ENCODE data around the gene BAHCC1. TPM values are rescaled to one million over a fixed set of nuclear protein-coding genes. Genes with fewer than 3 reads are reported as not detected.

BAHCC1 gene
- total RNA-seq, 1 experiment from 2014 or later: 3.1 TPM

DNA sequence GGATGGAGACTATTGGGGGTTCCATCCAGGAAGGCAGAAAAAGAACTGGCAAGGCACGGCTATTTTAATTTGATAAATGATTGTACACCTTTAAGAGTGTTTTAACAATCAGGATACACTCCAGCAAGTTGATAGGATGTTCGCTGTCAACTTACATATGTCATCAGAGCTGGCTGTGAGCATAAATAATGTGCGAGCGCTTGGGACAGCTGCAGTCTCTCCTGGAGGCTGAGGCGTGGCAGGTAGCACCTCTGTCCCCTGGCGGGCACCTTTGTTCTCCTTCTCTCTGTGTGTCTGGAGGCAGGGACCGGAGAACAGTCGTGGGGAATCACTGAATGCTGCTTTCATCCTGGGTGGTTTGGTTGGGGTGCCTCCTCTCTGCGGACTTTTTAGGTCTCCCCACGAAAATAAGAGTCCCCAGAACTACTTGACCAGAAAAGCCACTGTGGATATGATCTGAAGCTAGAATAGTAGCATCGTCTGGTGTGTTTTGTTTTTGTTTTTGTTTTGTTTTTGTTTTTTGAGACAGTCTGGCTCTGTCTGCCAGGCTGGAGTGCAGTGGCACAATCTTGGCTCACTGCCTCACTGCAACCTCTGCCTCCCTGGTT is 9.4 kb downstream of the BAHCC1 start:
- Histone ChIP-seq H2AFZ (ENCODE audit: low read length) (no peak overlapping the region), H4K20me1 (ENCODE audit: control insufficient read depth, insufficient read depth, insufficient read length) (peaks cover 3% of the 10 kb centered on the region), H3K56ac (ENCODE audit: insufficient read length, low read depth, low read length) (no peak overlapping the region), H2AK5ac (ENCODE audit: insufficient read length, low read length) (no peak overlapping the region), H3K18ac (ENCODE audit: insufficient read length, low read depth, low read length) (no peak overlapping the region), H3K4ac (ENCODE audit: low read depth, low read length) (no peak overlapping the region), H3K79me1 (ENCODE audit: insufficient read depth, low read depth, low read length, poor library complexity, severe bottlenecking) (no peaks in the 10 kb centered on the region), H2BK15ac (ENCODE audit: low read depth, low read length) (no peak overlapping the region), H3K27me3 (ENCODE audit: insufficient read depth, low read length) (peaks cover 19% of the 10 kb centered on the region; the same call in 1 of the 2 replicates), H3K27ac (ENCODE audit: insufficient read length, low read depth, low read length) (no peak overlapping the region), H3K9me3 (ENCODE audit: control insufficient read depth, low read depth, low read length) (no peaks in the 10 kb centered on the region), H3K4me1 (ENCODE audit: insufficient read depth, low read length) (no peaks in the 10 kb centered on the region; the same call in 1 of the 2 replicates), H4K8ac (replicated peaks; ENCODE audit: insufficient read length, low read depth, low read length) (no peak overlapping the region), H3K23me2 (ENCODE audit: insufficient read length, low read depth, low read length, poor library complexity, severe bottlenecking) (peaks cover 11% of the 10 kb centered on the region), H4K91ac (ENCODE audit: insufficient read length, low read depth, low read length) (no peak overlapping the region), H3K9ac (ENCODE audit: extremely low read depth, insufficient read length, low read length) (no peak overlapping the region), H2BK120ac (ENCODE audit: low read depth, low read length, poor library complexity, severe bottlenecking) (no peak overlapping the region), H2BK5ac (ENCODE audit: insufficient read length, low read length) (no peak overlapping the region), H2BK12ac (ENCODE audit: insufficient read length, low read depth, low read length) (no peak overlapping the region), H2BK20ac (ENCODE audit: low read depth, low read length, poor library complexity, severe bottlenecking) (no peak overlapping the region), H3K4me2 (ENCODE audit: insufficient read depth, insufficient read length, low read length) (no peak overlapping the region), H3K79me2 (ENCODE audit: insufficient read depth, low read length) (no peaks in the 10 kb centered on the region), H3K14ac (ENCODE audit: insufficient read depth, low read length) (no peak overlapping the region), H4K5ac (ENCODE audit: insufficient read length, low read depth, low read length) (no peak overlapping the region), H3T11ph (ENCODE audit: low read length) (no peak overlapping the region), H3K23ac (ENCODE audit: insufficient read length, low read depth, low read length) (no peak overlapping the region)
- DNase-seq: no peak
- WGBS (ENCODE audit: extremely low coverage, insufficient read length, low lambda C conversion rate): no CpG with 5 or more reads among the region's 11 CpGs
- TF ChIP-seq CTCF (conservative IDR thresholded peaks at IDR 0.05): no peak
- Mint-ChIP-seq H3K9me3 (no peaks in the 10 kb centered on the region; a peak in 1 of 5 replicates), H3K4me3 (no peak overlapping the region; a peak in 1 of 5 replicates), H3K36me3 (ENCODE audit: insufficient read depth in 1 of 3, low read depth in 3 of 3) (no peaks in the 10 kb centered on the region), H3K27me3 (ENCODE audit: low read depth) (peaks cover 82% of the 10 kb centered on the region), H3K27ac (no peak overlapping the region), H3K4me1 (peaks cover 31 to 60% of the 10 kb centered on the region in 2 experiments)
